Measurements from ENCODE around the gene TAS2R14. TPM values are rescaled to one million over a fixed set of nuclear protein-coding genes. Genes with fewer than 3 reads are reported as not detected.

TAS2R14 gene
- total and polyA plus RNA-seq, 5 donors from 2014 or later: 0.26 to 2.5 (median 0.87) TPM

Other genes with a start within 250 kb of the TAS2R14 start
- 12.2 TPM for gene YBX3, start 215.9 kb downstream of the TAS2R14 start, total RNA-seq
- gene YBX3, start 215.9 kb downstream of the TAS2R14 start, polyA plus RNA-seq: 1 to 10 TPM; 2.3 to 5.2 (median 3.2) TPM
- gene TAS2R7, start 136.6 kb downstream of the TAS2R14 start, total RNA-seq: not detected
- gene TAS2R7, start 136.6 kb downstream of the TAS2R14 start, polyA plus RNA-seq: not detected
- gene TAS2R8, start 132.0 kb downstream of the TAS2R14 start, total RNA-seq: not detected
- gene TAS2R8, start 132.0 kb downstream of the TAS2R14 start, polyA plus RNA-seq: not detected
- gene TAS2R9, start 129.1 kb downstream of the TAS2R14 start, total RNA-seq: not detected
- under 1 TPM in 1 of 4 donors, not detected in 3; 0.22 TPM for gene TAS2R9, start 129.1 kb downstream of the TAS2R14 start, polyA plus RNA-seq
- gene TAS2R10, start 112.9 kb downstream of the TAS2R14 start, total RNA-seq: not detected
- gene TAS2R10, start 112.9 kb downstream of the TAS2R14 start, polyA plus RNA-seq: not detected
- gene PRR4, start 89.8 kb downstream of the TAS2R14 start, total RNA-seq: 1.6 TPM
- gene PRR4, start 89.8 kb downstream of the TAS2R14 start, polyA plus RNA-seq: 1 to 10 TPM in 2 of 4 donors, under 1 TPM in 2; 0.51 to 2.4 (median 1.0) TPM
- gene PRH1, start 55.0 kb downstream of the TAS2R14 start, total RNA-seq: 26.9 TPM
- gene PRH1, start 55.0 kb downstream of the TAS2R14 start, polyA plus RNA-seq: 10 to 100 TPM in 2 of 4 donors, 1 to 10 TPM in 2; 7.1 to 13.5 (median 8.8) TPM
- gene TAS2R13, start 29.7 kb downstream of the TAS2R14 start, total RNA-seq: 1.4 TPM
- gene TAS2R13, start 29.7 kb downstream of the TAS2R14 start, polyA plus RNA-seq: not detected
- not detected for gene PRH2, start 10.0 kb downstream of the TAS2R14 start, total RNA-seq
- gene PRH2, start 10.0 kb downstream of the TAS2R14 start, polyA plus RNA-seq: not detected
- 1.6 TPM for gene TAS2R50, start 47.6 kb upstream of the TAS2R14 start, total RNA-seq
- not detected for gene TAS2R50, start 47.6 kb upstream of the TAS2R14 start, polyA plus RNA-seq
- 2.2 TPM for gene TAS2R20, start 59.0 kb upstream of the TAS2R14 start, total RNA-seq
- gene TAS2R20, start 59.0 kb upstream of the TAS2R14 start, polyA plus RNA-seq: under 1 TPM in 2 of 4 donors, not detected in 2; 0.12 to 0.39 TPM
- gene TAS2R19, start 83.4 kb upstream of the TAS2R14 start, total RNA-seq: 1.2 TPM
- gene TAS2R19, start 83.4 kb upstream of the TAS2R14 start, polyA plus RNA-seq: under 1 TPM in 2 of 4 donors, not detected in 2; 0.32 to 0.73 TPM
- gene TAS2R31, start 92.1 kb upstream of the TAS2R14 start, total RNA-seq: 4.2 TPM
- under 1 TPM in 3 of 4 donors, not detected in 1; 0.17 to 0.58 (median 0.47) TPM for gene TAS2R31, start 92.1 kb upstream of the TAS2R14 start, polyA plus RNA-seq
- 2.8 TPM for gene TAS2R46, start 123.0 kb upstream of the TAS2R14 start, total RNA-seq
- under 1 TPM in 1 of 4 donors, not detected in 3; 0.26 TPM for gene TAS2R46, start 123.0 kb upstream of the TAS2R14 start, polyA plus RNA-seq
- 0.79 TPM for gene TAS2R43, start 153.1 kb upstream of the TAS2R14 start, total RNA-seq
- gene TAS2R43, start 153.1 kb upstream of the TAS2R14 start, polyA plus RNA-seq: not detected
- 7.2 TPM for gene TAS2R30, start 195.4 kb upstream of the TAS2R14 start, total RNA-seq
- gene TAS2R30, start 195.4 kb upstream of the TAS2R14 start, polyA plus RNA-seq: not detected
- gene SMIM10L1, start 231.9 kb upstream of the TAS2R14 start, total RNA-seq: 9.3 TPM
- gene SMIM10L1, start 231.9 kb upstream of the TAS2R14 start, polyA plus RNA-seq: 10 to 100 TPM in 2 of 4 donors, 1 to 10 TPM in 2; 6.3 to 15.1 (median 10.0) TPM
- gene TAS2R42, start 247.7 kb upstream of the TAS2R14 start, total RNA-seq: not detected
- gene TAS2R42, start 247.7 kb upstream of the TAS2R14 start, polyA plus RNA-seq: not detected

Measured in CD4-positive, CD25-positive, alpha-beta regulatory T cell (primary cell).